Fibroblast of mammary gland (primary cell): ENCODE results near the gene NEMP2.

Experiments used
- DNase-seq: peaks from one replicate; pipeline ENCODE4 v3.0.0-alpha.2; 2010; ENCODE audit warnings: low read depth
- H3K4me3 ChIP-seq: 2 replicates; pipeline ENCODE4 v1.5.1; 2011; ENCODE audit warnings: low read depth, mild to moderate bottlenecking, low read length, moderate library complexity; ENCODE audit not compliant: control insufficient read depth
- TF ChIP-seq, protein P1 (sequence below): conservative IDR thresholded peaks from 2 replicates; pipeline ENCODE4 v1.5.1; 2011; ENCODE audit warnings: low read depth, low read length, inconsistent platforms; ENCODE audit not compliant: control insufficient read depth, insufficient read depth

NEMP2 gene

GRCh38 chr2:190462611-190463010 is 71.9 kb downstream of the NEMP2 start:
- no peak overlapping the region for H3K4me3 ChIP-seq
- DNase-seq: no peak
- TF ChIP-seq, protein P1, sequence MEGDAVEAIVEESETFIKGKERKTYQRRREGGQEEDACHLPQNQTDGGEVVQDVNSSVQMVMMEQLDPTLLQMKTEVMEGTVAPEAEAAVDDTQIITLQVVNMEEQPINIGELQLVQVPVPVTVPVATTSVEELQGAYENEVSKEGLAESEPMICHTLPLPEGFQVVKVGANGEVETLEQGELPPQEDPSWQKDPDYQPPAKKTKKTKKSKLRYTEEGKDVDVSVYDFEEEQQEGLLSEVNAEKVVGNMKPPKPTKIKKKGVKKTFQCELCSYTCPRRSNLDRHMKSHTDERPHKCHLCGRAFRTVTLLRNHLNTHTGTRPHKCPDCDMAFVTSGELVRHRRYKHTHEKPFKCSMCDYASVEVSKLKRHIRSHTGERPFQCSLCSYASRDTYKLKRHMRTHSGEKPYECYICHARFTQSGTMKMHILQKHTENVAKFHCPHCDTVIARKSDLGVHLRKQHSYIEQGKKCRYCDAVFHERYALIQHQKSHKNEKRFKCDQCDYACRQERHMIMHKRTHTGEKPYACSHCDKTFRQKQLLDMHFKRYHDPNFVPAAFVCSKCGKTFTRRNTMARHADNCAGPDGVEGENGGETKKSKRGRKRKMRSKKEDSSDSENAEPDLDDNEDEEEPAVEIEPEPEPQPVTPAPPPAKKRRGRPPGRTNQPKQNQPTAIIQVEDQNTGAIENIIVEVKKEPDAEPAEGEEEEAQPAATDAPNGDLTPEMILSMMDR: no peak

- TF ChIP-seq, protein P1: no peak
- H3K4me3 ChIP-seq: no peak overlapping the region
- DNase-seq: no peak
These were observed 72.3 kb downstream of the NEMP2 start for GRCh38 chr2:190462181-190462580.

DNA sequence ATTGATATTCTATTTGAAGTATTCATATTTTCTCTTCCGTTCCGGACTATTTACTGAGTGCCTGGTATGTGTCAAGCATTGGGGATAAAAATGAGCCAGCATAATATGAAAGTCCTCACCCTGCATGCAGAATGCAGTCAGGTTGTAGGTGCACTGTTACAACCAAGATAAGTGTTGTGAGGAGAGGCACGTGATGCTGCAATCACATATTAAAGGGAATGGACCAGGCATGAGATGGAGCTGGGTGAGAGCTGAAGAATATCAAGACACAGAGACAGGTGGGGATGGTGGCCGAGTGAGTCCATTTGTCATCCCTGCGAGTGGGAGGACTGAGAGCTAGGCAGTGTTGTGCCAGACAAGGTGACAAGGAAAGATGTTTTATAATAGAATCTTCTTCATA is 74.0 kb downstream of the NEMP2 start:
- no peak for DNase-seq
- TF ChIP-seq, protein P1: no peak
- H3K4me3 ChIP-seq: no peak overlapping the region

GRCh38 chr2:190459881-190460280 is 74.6 kb downstream of the NEMP2 start:
- DNase-seq: no peak
- TF ChIP-seq, protein P1: no peak
- no peak overlapping the region for H3K4me3 ChIP-seq

DNA sequence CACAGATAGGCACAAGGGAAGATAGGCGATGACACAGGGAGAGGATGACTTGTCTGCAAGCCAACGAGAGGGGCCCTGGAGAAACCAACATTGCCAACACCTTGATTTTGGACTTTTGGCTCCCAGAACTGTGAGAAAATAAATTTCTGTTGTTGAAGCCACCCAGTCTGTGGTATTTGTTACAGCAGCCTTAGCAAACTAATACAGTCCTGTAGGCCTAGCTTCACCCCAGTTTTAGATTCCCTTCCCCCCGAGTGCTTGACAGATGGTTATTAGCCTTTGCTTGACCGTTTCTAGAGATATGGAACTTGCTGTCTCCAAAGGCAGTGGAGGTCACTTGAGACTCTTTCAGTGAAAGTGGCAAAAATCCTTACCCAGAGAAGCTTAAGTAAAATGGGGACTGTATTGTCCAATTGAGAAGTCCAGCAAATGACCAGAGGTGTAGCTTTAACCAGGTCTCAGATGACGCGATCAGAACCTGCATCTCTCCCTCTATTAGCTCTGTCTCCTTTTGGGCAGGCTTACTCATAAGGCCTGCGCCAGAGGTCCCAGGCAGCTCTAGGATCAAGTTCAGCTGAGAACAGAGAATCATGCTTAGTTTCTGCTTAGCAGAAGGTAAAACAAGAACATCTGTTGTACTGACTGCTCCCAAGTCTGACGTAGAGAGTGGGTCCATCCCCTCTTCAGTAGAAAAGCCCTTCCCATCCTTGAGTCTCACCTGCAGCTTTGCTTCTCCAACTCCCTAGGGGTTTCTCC is 76.0 kb downstream of the NEMP2 start:
- H3K4me3 ChIP-seq: no peak overlapping the region
- TF ChIP-seq, protein P1: no peak
- no peak for DNase-seq

DNA sequence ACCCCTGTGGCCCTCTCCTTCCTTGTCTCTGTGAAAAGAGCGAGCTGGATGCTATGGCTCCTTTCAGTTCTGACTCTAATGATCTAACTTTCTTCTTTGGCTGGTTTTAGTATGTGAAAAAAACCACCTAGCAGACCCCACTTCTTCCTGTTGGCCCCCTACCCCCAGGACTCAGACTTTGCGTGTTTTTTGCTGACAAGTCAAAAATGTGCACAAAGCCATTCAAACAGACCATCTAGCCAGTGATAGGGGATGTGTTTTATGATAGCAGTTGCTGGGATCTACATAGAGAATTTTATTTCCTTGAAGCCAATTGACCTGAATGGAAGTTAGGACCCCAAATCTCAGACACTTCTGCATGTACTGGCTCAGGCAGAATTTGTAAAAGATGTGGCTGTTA is 77.3 kb downstream of the NEMP2 start:
- TF ChIP-seq, protein P1: no peak
- no peak for DNase-seq
- no peak overlapping the region for H3K4me3 ChIP-seq
